LNCaP clone FGC (cell line): ENCODE data around the gene KIRREL1.

Experiments used
- DNase-seq: peaks from one replicate; pipeline ENCODE4 v3.0.0-alpha.2; 2011; ENCODE audit warnings: low read depth
- H3K4me3 ChIP-seq: 2 replicates; pipeline ENCODE4 v1.5.1; 2011; ENCODE audit warnings: mild to moderate bottlenecking, low read depth, low read length, control low read depth
- TF ChIP-seq, protein P1 (sequence below): IDR thresholded peaks from 2 replicates; pipeline ENCODE4 v1.5.1; 2012; ENCODE audit warnings: mild to moderate bottlenecking; ENCODE audit not compliant: control insufficient read depth, insufficient read depth; ENCODE audit errors: extremely low read depth

The KIRREL1 gene

DNA sequence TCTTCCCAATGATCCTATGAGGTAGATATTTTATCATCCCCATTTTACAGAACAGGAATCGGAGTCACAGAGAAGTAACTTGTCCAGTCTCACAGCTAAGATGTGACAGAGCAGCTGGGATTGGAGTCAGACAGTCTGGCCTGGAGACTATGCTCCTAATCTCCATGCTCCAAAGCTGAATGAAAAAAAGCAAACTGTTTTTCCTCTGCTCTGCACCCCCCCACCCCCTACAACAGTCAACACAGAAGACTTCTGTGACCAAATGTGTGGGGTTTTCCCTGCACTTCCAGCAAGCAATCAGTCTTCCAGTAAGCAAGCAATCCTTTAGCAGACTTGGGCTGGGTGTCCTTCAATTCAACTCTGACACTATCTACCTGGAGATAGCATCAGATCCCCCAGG lies 33.2 kb downstream of the KIRREL1 start:
- DNase-seq = no peak
- H3K4me3 ChIP-seq = no peak overlapping the region
- TF ChIP-seq, protein P1, sequence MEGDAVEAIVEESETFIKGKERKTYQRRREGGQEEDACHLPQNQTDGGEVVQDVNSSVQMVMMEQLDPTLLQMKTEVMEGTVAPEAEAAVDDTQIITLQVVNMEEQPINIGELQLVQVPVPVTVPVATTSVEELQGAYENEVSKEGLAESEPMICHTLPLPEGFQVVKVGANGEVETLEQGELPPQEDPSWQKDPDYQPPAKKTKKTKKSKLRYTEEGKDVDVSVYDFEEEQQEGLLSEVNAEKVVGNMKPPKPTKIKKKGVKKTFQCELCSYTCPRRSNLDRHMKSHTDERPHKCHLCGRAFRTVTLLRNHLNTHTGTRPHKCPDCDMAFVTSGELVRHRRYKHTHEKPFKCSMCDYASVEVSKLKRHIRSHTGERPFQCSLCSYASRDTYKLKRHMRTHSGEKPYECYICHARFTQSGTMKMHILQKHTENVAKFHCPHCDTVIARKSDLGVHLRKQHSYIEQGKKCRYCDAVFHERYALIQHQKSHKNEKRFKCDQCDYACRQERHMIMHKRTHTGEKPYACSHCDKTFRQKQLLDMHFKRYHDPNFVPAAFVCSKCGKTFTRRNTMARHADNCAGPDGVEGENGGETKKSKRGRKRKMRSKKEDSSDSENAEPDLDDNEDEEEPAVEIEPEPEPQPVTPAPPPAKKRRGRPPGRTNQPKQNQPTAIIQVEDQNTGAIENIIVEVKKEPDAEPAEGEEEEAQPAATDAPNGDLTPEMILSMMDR = no peak

DNA sequence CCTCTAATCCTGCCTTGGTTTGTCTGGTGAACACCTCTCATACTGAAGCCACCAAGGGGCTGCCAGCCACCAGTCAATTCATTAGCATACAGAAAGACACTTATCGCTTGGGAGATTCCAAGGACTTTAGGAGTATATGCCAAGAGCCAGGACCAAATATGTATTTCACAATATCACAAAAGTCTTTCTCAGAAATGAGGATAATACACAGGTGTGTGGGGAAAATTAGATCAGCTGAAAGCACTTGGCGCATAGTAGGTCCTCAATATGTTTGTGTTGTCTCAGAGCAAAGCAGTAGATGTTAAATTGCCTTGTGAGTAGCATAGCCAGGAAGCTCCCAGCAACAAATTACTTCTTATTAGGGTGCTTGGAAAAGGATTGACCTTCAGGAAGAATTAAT lies 34.1 kb downstream of the KIRREL1 start:
- H3K4me3 ChIP-seq = no peak overlapping the region
- DNase-seq = no peak
- TF ChIP-seq, protein P1 = no peak

DNA sequence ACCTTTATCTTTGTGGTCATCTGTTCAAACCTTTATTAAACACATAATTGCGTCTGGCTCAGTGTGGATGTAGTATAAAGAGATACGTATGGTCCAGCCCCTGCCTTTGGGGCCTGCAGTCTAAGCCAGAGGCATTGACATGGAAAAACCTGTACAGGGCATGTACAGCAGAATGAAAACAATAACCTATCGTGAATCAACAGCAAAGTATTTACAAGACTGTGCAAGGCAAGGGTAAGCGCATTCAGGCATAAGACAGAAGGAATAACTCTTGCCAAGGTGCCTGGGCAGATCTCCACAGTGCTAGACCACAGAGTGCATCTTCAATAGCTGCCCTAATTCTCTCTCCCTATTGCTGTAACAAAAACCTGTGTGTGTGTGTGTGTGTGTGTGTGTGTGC lies 35.5 kb downstream of the KIRREL1 start:
- TF ChIP-seq, protein P1 = no peak
- no peak overlapping the region for H3K4me3 ChIP-seq
- no peak for DNase-seq

DNA sequence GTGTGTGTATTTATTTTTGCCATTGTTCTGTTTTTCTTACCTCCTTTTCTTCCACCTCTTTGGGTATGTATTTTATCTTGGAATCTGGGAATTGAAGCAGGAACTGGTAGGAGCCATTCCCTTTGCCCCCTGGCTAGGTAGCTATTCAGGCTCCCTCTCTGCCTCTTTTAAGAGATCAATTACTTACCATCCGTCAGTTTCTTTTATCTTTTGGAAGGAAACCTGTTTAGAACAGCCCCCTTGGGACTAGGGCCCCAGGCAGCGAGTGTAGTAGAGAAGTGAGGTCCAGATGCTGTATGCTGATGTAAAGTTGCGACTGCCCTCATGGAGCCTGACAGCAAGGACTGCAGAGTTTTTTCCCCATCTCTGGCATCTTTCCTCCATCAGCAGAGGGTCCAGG lies 41.6 kb downstream of the KIRREL1 start:
- H3K4me3 ChIP-seq = no peak overlapping the region
- TF ChIP-seq, protein P1 = no peak
- DNase-seq = no peak

DNA sequence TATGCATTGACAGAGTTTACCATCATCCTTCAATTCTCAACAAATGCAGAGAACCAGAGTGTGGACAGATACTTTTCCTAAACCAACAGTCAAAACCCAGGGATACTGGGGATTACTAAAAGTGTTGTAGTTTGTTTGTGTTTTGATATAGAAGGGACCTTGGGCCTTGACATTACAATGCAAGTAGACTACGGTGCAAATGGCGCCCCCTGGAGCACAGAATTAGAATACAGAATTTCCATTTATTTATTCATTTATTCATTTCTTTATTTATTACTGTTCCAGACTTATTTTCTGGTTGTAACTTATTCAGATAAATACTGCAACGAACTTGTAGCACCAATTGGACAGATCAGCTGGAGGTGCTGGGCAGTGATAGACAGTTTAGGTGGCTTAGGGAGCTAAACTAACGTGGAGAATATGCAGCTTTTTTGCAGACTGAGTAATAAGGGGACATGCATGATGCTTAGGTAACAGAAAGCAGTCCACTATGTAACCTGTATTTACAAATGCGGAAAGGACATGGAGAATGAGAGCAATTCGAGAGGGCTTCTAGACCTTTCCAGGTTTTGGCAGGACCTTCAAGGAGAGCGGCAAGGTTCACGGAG lies 42.6 kb downstream of the KIRREL1 start:
- DNase-seq = no peak
- TF ChIP-seq, protein P1 = peak; percentile 48

DNA sequence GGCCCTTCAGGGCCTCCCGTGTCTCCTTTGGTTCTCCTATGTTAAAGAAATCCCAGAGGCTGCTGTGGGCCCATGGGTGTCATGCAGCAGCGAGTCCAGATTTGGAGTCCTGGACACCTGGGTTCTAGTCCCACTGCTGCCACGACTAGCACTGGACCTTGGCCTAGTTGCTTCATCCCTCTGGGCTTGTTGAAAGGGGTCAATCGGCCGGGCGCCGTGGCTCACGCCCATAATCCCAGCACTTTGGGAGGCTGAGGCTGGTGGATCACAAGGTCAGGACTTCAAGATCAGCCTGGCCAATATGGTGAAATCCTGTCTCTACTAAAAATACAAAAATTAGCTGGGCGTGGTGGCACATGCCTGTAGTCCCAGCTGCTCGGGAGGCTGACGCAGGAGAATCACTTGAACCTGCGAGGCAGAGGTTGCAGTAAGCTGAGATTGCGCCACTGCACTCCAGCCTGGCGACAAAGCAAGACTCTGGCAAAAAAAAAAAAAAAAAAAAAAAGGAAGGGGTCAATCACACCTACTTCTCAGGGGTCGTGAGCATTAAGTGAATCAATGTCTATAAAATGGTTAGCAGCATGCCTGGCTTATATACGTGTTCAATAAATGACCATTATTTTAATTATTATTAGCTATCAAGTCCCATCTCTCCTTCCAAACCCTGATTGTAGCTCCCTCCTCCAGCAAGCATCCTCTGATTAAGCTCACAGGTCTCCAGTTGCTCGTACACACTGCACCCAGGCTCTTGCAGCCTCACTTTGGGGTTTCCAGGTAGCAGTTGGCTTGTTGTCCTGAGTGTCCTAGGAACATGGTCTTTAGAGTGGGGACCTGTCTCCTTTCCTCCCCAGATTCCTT lies 43.8 kb downstream of the KIRREL1 start:
- DNase-seq = no peak
- TF ChIP-seq, protein P1 = no peak
- H3K4me3 ChIP-seq = no peak overlapping the region

More for the DNA sequence above, 42.6 kb downstream of the KIRREL1 start:
- H3K4me3 ChIP-seq = no peak overlapping the region

DNA sequence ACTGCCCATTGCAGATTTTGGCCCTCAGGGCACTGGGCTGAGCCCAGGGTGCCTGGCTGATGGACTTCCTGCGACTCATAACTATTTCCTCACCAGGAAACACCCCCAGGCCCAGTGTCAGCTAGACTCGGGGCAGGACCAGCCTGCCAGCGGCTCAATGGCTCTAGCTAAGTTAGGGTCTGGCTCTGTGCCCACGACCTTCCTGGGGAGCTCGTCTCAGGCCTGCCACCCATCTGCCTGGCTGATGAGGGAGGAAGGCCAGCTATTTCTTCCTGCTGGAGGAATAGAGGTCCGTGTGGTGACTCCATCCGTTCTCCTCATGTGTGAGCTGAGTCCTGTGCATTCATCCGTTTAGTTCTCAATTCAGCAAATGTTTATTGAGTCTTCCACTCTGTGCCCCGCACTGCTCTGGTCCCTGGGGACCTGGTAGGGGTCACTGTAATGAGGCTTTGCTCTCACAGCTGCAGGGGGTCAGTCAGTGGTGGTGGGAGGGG lies 44.5 kb downstream of the KIRREL1 start:
- DNase-seq = no peak
- H3K4me3 ChIP-seq = no peak overlapping the region
- TF ChIP-seq, protein P1 = no peak
